HG03066 (cell line): ENCODE data around the gene ERC1.
"Not testable (repeated sequence)": the region's sequence is repeated elsewhere in the genome, so short reads cannot be mapped to it uniquely, and the experiment has no call there.

Experiments
- ATAC-seq: cut with Tn5 transposase; IDR thresholded peaks from one replicate; pipeline ENCODE4 v1.9.1; 2021; ENCODE audit warnings: low read depth; ENCODE audit not compliant: unreplicated experiment

The ERC1 gene

GRCh38 chr12:1343422-1343821 lies 352.4 kb downstream of the ERC1 start:
- ATAC-seq = no peak

GRCh38 chr12:1344245-1344644 lies 353.2 kb downstream of the ERC1 start:
- ATAC-seq = no peak

- no peak for ATAC-seq
These were observed 355.1 kb downstream of the ERC1 start for GRCh38 chr12:1346126-1346525.

- ATAC-seq = no peak
These were observed 356.3 kb downstream of the ERC1 start for GRCh38 chr12:1347294-1347693.

GRCh38 chr12:1348606-1349005 lies 357.6 kb downstream of the ERC1 start:
- ATAC-seq = no peak

GRCh38 chr12:1350055-1350933 lies 359.3 kb downstream of the ERC1 start:
- ATAC-seq = no peak

- ATAC-seq = no peak
These were observed 359.9 kb downstream of the ERC1 start for GRCh38 chr12:1350934-1351240.

- ATAC-seq = no peak
These were observed 360.9 kb downstream of the ERC1 start for GRCh38 chr12:1351926-1352325.

- ATAC-seq = no peak
These were observed 362.4 kb downstream of the ERC1 start for GRCh38 chr12:1353451-1353850.

GRCh38 chr12:1355396-1355795 lies 364.4 kb downstream of the ERC1 start:
- no peak for ATAC-seq

- ATAC-seq = not testable (repeated sequence)
These were observed 364.8 kb downstream of the ERC1 start for GRCh38 chr12:1355871-1356270.

GRCh38 chr12:1356285-1356684 lies 365.3 kb downstream of the ERC1 start:
- ATAC-seq = no peak

GRCh38 chr12:1357171-1357570 lies 366.1 kb downstream of the ERC1 start:
- no peak for ATAC-seq

- no peak for ATAC-seq
These were observed 366.7 kb downstream of the ERC1 start for GRCh38 chr12:1357711-1358110.

GRCh38 chr12:1360441-1361210 lies 369.6 kb downstream of the ERC1 start:
- ATAC-seq = no peak

GRCh38 chr12:1362143-1362662 lies 371.2 kb downstream of the ERC1 start:
- no peak for ATAC-seq

- no peak for ATAC-seq
These were observed 374.7 kb downstream of the ERC1 start for GRCh38 chr12:1365703-1366102.

GRCh38 chr12:1367331-1368291 lies 376.6 kb downstream of the ERC1 start:
- ATAC-seq = no peak

- ATAC-seq = no peak
These were observed 378.4 kb downstream of the ERC1 start for GRCh38 chr12:1369460-1369859.

GRCh38 chr12:1369938-1370500 lies 379.0 kb downstream of the ERC1 start:
- no peak for ATAC-seq
